Upper lobe of right lung (tissue), 1 donor: Measurements from ENCODE around the gene RASAL2. TPM values are rescaled to one million over a fixed set of nuclear protein-coding genes. Genes with fewer than 3 reads are reported as not detected.

Experiments used
- ATAC-seq: fragments of 200-7000 bp; cut with Tn5 transposase; one replicate; pipeline ENCODE4 v1.9.1; 2020; ENCODE audit warnings: mild to moderate bottlenecking, moderate library complexity
- DNase-seq: peaks from one replicate; pipeline ENCODE4 v3.0.0-alpha.2; 2020
- H3K27ac ChIP-seq: fragments of 200-600 bp; one replicate; pipeline ENCODE4 v1.8.0; 2022
- H3K27me3 ChIP-seq: fragments of 200-600 bp; one replicate; pipeline ENCODE4 v1.8.0; 2022; ENCODE audit warnings: mild to moderate bottlenecking
- H3K36me3 ChIP-seq: fragments of 200-600 bp; one replicate; pipeline ENCODE4 v1.8.0; 2022
- H3K4me1 ChIP-seq: fragments of 200-600 bp; one replicate; pipeline ENCODE4 v1.8.0; 2022
- H3K4me3 ChIP-seq: fragments of 200-600 bp; one replicate; pipeline ENCODE4 v1.8.0; 2022; ENCODE audit warnings: mild to moderate bottlenecking
- H3K9me3 ChIP-seq: fragments of 200-600 bp; one replicate; pipeline ENCODE4 v1.8.0; 2022
- intact Hi-C: fragments of 100-400 bp; cut with DNase I; formaldehyde crosslinking; loops from one replicate; pipeline ENCODE4 v1.11.0; 2022
- total RNA-seq: library from RNA; stranded (reverse); fragmentation: NEBNext Ultra II Directional; extraction: Animal tissue kit (Norgen Biotek cat#: 25700); gene quantifications from one replicate; pipeline ENCODE4 v1.2.1, GENCODE V29; 2021
- TF ChIP-seq, protein P1 (sequence below): fragments of 200-600 bp; IDR thresholded peaks from one replicate; pipeline ENCODE4 v1.8.0; 2022; ENCODE audit warnings: antibody characterized with exemption
- donor health status: DM: no; HTN: yes; CAD: no; lungs with severe emphysema.

RASAL2 gene
- total RNA-seq, 1 donor from 2014 or later, result 39.4 TPM

DNA sequence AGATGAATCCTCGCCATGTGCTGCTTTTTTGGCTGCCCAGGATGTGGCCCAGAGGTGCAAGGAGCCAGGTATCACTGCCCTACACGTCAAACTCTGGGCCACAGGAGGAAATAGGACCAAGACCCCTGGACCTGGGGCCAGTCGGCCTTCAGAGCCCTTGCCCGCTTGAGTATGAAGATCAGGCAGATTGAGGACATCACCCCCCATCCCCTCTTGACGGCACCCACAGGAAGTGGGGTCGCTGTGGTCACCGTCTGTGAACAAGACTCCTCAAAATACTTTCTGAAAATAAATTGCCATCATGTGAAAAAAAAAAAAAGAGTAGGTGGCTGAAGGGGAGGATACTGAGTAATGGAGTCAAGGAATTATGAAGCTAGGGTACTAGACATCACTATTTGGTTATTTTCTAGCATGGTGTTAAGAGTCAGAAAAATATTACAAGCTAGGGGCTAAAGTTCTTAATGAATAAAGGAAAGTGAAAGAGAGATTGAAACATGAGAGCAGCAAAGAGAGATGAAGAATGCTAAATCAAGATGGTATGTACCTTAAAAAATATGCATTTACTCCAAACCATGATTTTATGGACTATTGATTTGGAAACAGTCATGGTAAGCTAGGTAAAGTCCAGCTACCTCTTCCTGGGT lies 318.0 kb downstream of the RASAL2 start:
- no peak for ATAC-seq
- H3K9me3 ChIP-seq, result peaks cover 5% of the 10 kb centered on the region
- TF ChIP-seq, protein P1, sequence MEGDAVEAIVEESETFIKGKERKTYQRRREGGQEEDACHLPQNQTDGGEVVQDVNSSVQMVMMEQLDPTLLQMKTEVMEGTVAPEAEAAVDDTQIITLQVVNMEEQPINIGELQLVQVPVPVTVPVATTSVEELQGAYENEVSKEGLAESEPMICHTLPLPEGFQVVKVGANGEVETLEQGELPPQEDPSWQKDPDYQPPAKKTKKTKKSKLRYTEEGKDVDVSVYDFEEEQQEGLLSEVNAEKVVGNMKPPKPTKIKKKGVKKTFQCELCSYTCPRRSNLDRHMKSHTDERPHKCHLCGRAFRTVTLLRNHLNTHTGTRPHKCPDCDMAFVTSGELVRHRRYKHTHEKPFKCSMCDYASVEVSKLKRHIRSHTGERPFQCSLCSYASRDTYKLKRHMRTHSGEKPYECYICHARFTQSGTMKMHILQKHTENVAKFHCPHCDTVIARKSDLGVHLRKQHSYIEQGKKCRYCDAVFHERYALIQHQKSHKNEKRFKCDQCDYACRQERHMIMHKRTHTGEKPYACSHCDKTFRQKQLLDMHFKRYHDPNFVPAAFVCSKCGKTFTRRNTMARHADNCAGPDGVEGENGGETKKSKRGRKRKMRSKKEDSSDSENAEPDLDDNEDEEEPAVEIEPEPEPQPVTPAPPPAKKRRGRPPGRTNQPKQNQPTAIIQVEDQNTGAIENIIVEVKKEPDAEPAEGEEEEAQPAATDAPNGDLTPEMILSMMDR, result no peak
- H3K4me1 ChIP-seq, result no peaks in the 10 kb centered on the region
- no peaks in the 10 kb centered on the region for H3K36me3 ChIP-seq
- no peaks in the 10 kb centered on the region for H3K27me3 ChIP-seq
- intact Hi-C loops, result no loop called here
- H3K4me3 ChIP-seq, result no peak overlapping the region
- no peak for DNase-seq
- H3K27ac ChIP-seq, result no peak overlapping the region

DNA sequence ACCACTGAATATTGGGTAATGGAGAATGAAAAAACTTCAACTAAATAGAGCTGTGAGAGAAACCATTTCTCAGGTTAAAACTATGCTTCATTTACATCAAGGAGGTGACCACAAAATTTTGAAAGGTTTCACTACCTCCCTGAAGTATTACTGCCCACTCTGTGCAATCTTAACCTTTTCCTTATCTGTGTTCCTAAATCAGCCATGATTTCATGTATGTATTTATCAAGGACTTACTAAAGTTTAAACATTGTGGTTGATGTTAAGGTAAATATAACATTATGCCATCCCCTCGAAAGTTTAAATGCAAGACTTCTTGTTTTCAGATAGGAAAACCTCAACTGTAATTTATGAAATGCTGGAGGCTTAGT lies 318.5 kb downstream of the RASAL2 start:
- no peak for ATAC-seq
- H3K36me3 ChIP-seq, result no peaks in the 10 kb centered on the region
- no peak overlapping the region for H3K4me3 ChIP-seq
- no peak for DNase-seq
- no peaks in the 10 kb centered on the region for H3K27me3 ChIP-seq
- TF ChIP-seq, protein P1, result no peak
- no peak overlapping the region for H3K27ac ChIP-seq
- intact Hi-C loops, result no loop called here
- no peaks in the 10 kb centered on the region for H3K4me1 ChIP-seq
- peaks cover 7% of the 10 kb centered on the region for H3K9me3 ChIP-seq

DNA sequence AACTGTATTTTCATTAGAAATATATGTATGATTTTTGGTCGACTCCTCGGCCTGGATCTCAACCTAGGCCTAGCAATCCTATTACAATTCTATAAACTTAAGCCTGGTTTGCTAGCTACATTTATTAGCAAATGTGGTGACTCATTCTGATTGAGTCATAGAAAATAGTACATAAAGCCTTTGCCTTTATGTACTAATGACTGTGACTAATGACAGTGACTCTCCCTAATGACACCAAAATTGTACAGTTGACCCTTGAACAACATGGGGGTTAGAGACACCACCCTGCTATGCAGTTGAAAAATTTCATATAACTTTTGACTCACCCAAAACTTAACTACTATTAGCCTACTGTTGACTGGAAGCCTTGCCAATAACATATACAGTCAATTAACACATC lies 324.0 kb downstream of the RASAL2 start:
- Histone ChIP-seq H3K36me3 (no peaks in the 10 kb centered on the region), H3K27ac (no peak overlapping the region), H3K9me3 (peaks cover 7% of the 10 kb centered on the region), H3K27me3 (no peaks in the 10 kb centered on the region), H3K4me3 (no peak overlapping the region), H3K4me1 (no peaks in the 10 kb centered on the region)
- TF ChIP-seq, protein P1, result no peak
- intact Hi-C loops, result no loop called here
- DNase-seq (no peak), ATAC-seq (peak; percentile 54)

DNA sequence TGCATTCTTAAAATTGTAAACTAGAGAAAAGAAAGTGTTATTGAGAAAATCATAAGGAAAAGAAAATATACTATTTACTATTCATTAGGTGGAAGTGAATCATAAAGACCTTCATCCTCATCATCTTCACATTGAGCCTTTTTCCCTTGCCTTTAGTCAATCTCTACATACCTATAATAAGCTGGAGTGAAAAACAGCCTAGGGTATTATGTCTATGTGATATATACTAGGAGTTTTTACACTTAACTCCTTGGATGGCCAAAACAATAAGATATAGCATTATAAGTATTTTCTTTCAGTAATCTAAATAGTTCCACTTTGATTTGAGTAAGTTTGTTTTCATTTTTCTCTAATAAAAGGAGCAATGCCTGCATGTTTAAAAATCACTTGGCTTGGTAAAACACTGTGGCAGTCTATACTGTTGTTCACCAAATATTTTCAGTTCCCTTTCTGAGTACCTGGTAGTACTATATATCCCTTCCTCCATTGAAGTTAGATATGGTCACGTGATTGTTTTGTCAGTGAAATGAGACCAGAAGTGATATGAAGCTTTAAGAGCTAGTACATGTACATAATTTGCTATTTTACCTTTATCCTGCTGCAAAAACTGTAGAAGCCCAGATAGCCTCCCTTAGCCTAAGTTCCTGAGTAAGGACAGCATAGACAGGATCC lies 324.5 kb downstream of the RASAL2 start:
- DNase-seq (no peak), ATAC-seq (no peak)
- Histone ChIP-seq H3K4me3 (no peak overlapping the region), H3K36me3 (no peaks in the 10 kb centered on the region), H3K9me3 (peaks cover 7% of the 10 kb centered on the region), H3K27ac (no peak overlapping the region), H3K4me1 (no peaks in the 10 kb centered on the region), H3K27me3 (no peaks in the 10 kb centered on the region)
- TF ChIP-seq, protein P1, result no peak
- intact Hi-C loops, result no loop called here

DNA sequence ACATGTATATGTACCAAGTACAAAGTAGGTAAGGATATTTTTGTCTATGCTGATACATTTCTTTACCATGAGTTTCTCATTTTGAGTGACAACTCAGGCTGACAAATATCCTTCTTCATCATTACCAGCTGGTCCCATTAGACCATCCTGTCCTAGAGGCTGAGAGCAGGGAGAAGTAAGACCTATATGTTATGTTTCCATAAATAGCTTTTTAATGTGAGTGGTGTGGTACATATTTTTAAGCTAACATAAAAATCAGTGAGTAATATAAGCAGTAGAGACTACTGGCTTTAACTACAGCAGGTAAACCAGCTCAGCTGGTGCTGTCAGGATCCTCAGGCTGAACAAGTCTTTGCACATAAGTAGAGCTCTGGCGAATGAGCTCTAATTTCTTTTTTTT lies 340.5 kb downstream of the RASAL2 start:
- TF ChIP-seq, protein P1, result no peak
- no peak overlapping the region for H3K27ac ChIP-seq
- no peak for ATAC-seq
- no peak overlapping the region for H3K4me3 ChIP-seq
- intact Hi-C loops, result no loop called here
- H3K27me3 ChIP-seq, result no peaks in the 10 kb centered on the region
- no peak for DNase-seq
- H3K4me1 ChIP-seq, result no peaks in the 10 kb centered on the region
- no peaks in the 10 kb centered on the region for H3K36me3 ChIP-seq
- H3K9me3 ChIP-seq, result no peaks in the 10 kb centered on the region
